Stomach smooth muscle (tissue), 2 donors: ENCODE results near the gene GYS2.

Experiments used
- H3K27ac ChIP-seq: one replicate; pipeline ENCODE4 v1.7.0; 2013; ENCODE audit warnings: mild to moderate bottlenecking, low read length, inconsistent platforms
- H3K27me3 ChIP-seq, 2 donors: one replicate each; pipeline ENCODE4 v1.7.0; 2013; ENCODE audit warnings: low read length in 2 of 2; ENCODE audit not compliant: insufficient read depth in 2 of 2, control insufficient read depth in 1 of 2
- H3K36me3 ChIP-seq, 2 donors: one replicate each; pipeline ENCODE4 v1.7.0; 2013; ENCODE audit warnings: low read length in 2 of 2; ENCODE audit not compliant: control insufficient read depth in 2 of 2, insufficient read depth in 2 of 2
- H3K4me1 ChIP-seq: one replicate; pipeline ENCODE4 v1.7.0; 2013; ENCODE audit warnings: low read length; ENCODE audit not compliant: control insufficient read depth, insufficient read depth
- H3K4me3 ChIP-seq, 2 donors: one replicate each; pipeline ENCODE4 v1.7.0; 2013; ENCODE audit warnings: low read length in 2 of 2
- H3K9ac ChIP-seq, 2 donors: one replicate each; pipeline ENCODE4 v1.7.0; 2013; ENCODE audit warnings: low read length in 2 of 2, mild to moderate bottlenecking in 1 of 2
- H3K9me3 ChIP-seq, 2 donors: one replicate each; pipeline ENCODE4 v1.7.0; 2013; ENCODE audit warnings: low read length in 2 of 2; ENCODE audit not compliant: control insufficient read depth in 2 of 2
- donor health status: healthy.
- donor health status: Pancreatic carcinoma.

GYS2 gene

DNA sequence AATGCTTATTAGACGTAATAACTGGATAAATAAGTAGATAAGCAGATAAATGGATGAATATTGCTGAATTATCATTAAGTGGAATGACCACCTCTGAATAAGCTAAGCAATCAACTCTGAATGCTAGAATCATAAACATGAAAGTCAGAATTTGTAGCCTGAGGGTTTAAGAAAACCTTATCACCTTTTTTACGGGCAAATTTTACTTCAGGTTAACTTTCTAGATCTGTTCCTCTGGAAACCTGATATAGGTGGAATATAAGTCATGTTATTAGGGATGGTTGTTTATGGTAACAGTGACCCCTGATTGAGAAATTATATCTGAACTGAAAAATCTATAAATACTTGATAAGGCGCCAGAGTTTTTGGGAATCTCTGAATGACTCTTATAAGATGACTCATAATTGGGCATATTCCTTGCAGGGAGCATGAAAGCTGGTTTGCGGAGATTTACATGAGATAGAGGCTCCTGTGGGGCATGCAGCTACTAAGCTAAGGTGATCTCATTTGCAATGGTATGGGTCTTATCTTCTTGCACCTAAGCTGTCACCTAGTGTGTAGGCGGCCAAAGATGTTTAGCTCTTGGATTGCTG is 66.5 kb downstream of the GYS2 start:
- no peaks in the 10 kb centered on the region for H3K36me3 ChIP-seq
- H3K9me3 ChIP-seq, result no peaks in the 10 kb centered on the region
- H3K27ac ChIP-seq, result no peak overlapping the region
- H3K4me1 ChIP-seq, result no peaks in the 10 kb centered on the region
- H3K9ac ChIP-seq, result no peak overlapping the region
- H3K4me3 ChIP-seq, result no peak overlapping the region
- H3K27me3 ChIP-seq, result no peaks in the 10 kb centered on the region

DNA sequence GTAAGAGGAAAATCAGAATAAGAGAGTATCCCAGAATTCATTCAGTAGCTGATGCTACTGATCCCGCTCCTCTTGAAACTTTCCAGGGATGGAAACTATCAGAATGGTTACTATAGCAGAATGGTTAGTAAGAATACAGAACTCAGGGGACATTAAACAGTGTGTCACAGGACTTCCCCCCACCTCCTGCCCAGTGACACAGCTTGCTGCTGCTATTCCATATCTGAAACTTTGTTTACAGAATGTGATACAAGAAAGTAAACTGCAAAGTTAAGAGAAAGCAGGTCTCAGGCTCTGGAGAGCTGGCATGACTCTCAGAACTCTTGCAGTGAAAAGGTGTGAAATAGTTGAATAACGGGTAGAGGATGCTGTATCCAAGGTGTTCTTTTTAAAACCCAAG is 75.2 kb downstream of the GYS2 start:
- Histone ChIP-seq H3K27ac (peak overlapping the region; percentile 59), H3K4me3 (peak overlapping the region; percentile 18 to 24), H3K9me3 (no peaks in the 10 kb centered on the region), H3K4me1 (peaks cover 5% of the 10 kb centered on the region), H3K27me3 (no peaks in the 10 kb centered on the region), H3K36me3 (no peaks in the 10 kb centered on the region), H3K9ac (no peak overlapping the region)

DNA sequence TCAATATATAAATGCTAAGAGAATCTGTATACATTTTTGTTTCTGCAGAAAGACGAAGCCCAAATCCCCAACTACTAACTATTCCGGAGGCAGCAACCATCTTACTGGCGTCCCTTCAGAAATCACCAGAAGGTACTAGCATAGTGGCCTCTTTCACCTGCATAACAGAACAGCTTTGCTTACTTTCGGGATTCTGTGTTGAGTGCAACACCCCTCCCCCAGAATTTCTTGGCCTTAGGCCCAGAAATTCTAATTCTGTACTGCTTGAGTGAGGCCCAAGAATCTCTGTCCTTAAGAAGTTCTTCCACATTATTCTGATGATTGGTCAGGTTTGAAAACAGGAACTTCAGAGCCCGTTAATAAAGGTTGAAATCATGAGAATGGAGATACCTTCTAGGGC is 75.7 kb downstream of the GYS2 start:
- no peaks in the 10 kb centered on the region for H3K9me3 ChIP-seq
- no peaks in the 10 kb centered on the region for H3K36me3 ChIP-seq
- H3K9ac ChIP-seq, result no peak overlapping the region
- H3K4me1 ChIP-seq, result peaks cover 5% of the 10 kb centered on the region
- H3K4me3 ChIP-seq, result peak overlapping the region in 1 of 2 donors; percentile 24
- H3K27ac ChIP-seq, result peak overlapping the region; percentile 59
- H3K27me3 ChIP-seq, result no peaks in the 10 kb centered on the region

DNA sequence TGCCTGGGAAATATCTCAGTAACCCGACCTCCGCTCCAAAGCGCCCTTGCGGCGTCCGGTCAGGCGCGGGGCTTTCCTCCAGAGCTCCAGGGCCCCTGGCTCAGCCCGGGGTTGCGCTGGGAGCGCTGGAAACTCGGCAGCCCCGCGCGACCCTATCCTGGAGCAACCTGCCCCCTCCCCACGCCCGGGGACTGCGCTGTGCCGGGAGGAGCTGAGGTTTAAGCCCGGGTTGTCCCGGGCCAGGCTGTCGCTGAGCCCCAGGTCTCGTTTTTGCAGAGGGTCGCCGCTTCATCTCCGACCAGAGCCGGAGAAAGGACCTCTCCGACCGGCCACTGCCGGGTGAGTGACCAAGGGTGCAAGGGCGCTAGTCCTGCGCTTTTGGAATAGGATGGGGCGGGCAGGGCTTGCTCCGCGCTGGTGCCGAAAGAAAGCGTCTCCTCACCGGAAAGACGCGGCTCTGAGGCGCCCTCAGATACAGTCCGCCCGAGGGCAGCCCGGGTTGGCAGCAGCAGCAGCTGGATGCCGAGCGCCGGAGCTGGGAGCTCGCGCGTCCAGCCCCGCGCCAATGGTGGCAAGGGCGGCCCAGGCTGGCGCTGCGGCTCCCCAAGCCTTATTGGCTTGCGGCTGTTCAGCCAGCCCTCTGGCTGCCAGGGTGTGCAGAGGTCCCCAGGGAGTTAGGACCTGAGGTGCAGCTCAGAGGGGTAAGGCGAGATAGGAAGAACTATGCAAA is 77.0 kb downstream of the GYS2 start:
- Histone ChIP-seq H3K9me3 (no peaks in the 10 kb centered on the region), H3K36me3 (no peaks in the 10 kb centered on the region), H3K27ac (peak overlapping the region; percentile 58), H3K9ac (peak overlapping the region; percentile 54 to 58), H3K4me1 (peaks cover 5% of the 10 kb centered on the region), H3K4me3 (peak overlapping the region; percentile 60 to 80), H3K27me3 (no peaks in the 10 kb centered on the region)

DNA sequence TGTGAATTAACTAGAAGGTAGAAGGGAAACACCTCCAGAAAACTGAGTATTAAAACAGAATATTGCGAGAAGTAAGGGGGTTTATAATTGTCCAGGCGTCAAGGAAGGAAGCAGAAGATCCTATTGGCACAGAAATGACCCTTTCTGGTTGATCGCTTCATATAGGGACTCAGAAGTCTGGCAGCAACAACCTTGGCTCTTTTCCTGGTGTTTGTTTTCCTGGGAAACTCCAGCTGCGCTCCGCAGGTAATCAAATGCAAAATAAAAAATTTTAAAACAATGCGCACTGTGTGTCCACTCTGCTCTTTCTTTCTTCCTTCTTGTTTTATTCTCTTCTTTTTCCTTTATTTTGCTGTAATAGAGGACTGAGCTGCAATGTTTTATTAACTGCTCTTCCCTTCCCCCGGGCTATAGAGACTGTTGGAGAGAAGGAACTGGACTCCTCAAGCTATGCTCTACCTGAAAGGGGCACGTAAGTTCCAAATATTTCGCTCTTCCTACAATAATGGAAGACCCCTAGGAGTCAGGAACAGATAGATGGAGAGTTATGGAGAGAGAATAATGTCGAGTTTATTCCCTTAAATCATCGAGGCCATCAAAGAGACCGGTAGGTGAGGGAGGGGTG is 77.8 kb downstream of the GYS2 start:
- H3K4me3 ChIP-seq, result peak overlapping the region; percentile 60 to 80
- H3K27ac ChIP-seq, result peak overlapping the region; percentile 58
- H3K4me1 ChIP-seq, result peaks cover 5% of the 10 kb centered on the region
- H3K27me3 ChIP-seq, result no peaks in the 10 kb centered on the region
- peak overlapping the region; percentile 54 to 58 for H3K9ac ChIP-seq
- H3K9me3 ChIP-seq, result no peaks in the 10 kb centered on the region
- no peaks in the 10 kb centered on the region for H3K36me3 ChIP-seq

DNA sequence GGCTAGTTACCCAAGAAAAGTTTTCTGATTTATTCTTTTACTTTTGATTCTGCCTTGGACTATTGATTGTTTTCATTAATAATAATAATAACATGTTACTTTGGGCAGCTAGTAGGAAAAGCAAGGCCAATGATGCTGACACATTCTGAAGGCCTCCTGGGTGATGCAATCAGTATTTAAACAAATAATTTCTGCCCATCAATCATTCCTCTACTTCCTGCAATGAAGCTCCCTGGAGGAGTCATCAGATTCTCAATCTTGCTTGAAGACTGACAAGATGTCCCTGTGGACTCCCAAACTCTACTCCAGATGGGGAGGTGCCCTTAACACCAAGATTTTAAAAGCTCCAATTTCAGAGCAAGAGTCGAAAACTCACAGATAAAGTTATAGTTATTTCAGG is 78.6 kb downstream of the GYS2 start, which contains the start of gene SPX:
TSS of gene SPX (plus strand) at position 244 of the 400 bp plus-strand sequence. CDS start 177 bp downstream, outside the sequence.
- H3K36me3 ChIP-seq, result no peaks in the 10 kb centered on the region
- peaks cover 5% of the 10 kb centered on the region for H3K4me1 ChIP-seq
- H3K4me3 ChIP-seq, result peak within 1 kb of the TSS; percentile 60 to 80
- peak within 1 kb of the TSS; percentile 58 for H3K27ac ChIP-seq
- no peaks in the 10 kb centered on the region for H3K9me3 ChIP-seq
- no peaks in the 10 kb centered on the region for H3K27me3 ChIP-seq
- H3K9ac ChIP-seq, result peak within 1 kb of the TSS in 1 of 2 donors; percentile 58

DNA sequence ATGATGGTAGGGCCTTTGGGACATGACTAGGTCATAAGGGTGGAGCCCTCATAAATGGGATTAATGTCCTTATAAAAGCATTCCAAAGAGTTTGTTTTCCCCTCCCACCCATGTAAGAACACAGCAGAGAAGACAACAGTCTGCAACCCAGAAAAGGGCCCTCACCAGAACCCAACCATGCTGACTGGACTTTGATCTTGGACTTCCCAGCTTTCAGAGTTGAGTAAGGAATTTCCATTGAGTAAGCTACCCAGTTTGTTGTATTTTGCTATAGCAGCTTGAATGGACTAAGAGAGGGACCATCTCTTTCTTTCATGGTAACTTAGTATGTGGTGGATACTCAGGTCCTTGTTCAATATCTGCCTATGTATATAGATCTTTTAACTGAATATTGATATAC is 81.5 kb downstream of the GYS2 start:
- Histone ChIP-seq H3K4me1 (no peaks in the 10 kb centered on the region), H3K4me3 (no peak overlapping the region), H3K27me3 (no peaks in the 10 kb centered on the region), H3K36me3 (no peaks in the 10 kb centered on the region), H3K27ac (no peak overlapping the region), H3K9me3 (no peaks in the 10 kb centered on the region), H3K9ac (no peak overlapping the region)

DNA sequence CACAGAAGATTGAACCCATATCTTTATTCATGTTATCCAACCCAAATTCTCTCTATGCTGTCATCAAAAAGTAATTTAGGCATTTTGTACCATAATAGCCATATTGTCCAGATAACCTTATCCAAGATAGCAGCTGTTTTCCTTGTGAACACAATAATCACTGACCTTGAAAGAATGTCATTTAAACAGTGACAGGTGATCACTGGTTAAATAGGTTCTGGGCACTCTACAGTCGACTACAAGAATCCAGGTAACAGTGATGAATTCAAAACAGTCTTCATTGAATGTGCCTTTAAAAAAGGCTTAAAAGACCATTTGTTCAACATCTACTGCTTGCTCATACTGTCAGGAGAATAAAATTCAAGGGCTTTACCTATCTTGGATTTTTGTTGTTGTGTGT is 83.1 kb downstream of the GYS2 start:
- Histone ChIP-seq H3K4me1 (no peaks in the 10 kb centered on the region), H3K9ac (no peak overlapping the region), H3K9me3 (no peaks in the 10 kb centered on the region), H3K4me3 (no peak overlapping the region), H3K36me3 (no peaks in the 10 kb centered on the region), H3K27ac (no peak overlapping the region), H3K27me3 (no peaks in the 10 kb centered on the region)

DNA sequence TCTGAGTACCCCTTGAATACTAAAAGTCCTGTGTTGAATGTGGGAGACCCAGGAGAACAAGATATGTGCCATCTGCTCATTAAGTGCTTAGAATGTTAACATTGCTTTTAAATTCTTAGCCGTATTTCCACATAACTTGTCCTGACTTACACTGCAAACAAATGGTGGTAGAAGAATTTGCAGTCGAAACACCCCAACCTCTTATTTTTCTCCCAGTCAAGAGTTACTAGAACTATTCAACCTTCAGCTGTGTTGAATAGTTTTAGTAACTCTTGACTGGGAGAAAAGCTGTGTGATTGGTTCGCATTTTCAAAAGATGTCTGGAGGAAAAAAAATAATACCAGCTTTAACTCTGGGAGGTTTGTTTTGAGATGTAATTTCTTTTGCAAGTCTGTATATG is 86.2 kb downstream of the GYS2 start:
- no peaks in the 10 kb centered on the region for H3K4me1 ChIP-seq
- no peaks in the 10 kb centered on the region for H3K9me3 ChIP-seq
- no peak overlapping the region for H3K27ac ChIP-seq
- no peaks in the 10 kb centered on the region for H3K27me3 ChIP-seq
- no peak overlapping the region for H3K4me3 ChIP-seq
- H3K9ac ChIP-seq, result no peak overlapping the region
- peaks cover 3 to 7% of the 10 kb centered on the region in 2 donors for H3K36me3 ChIP-seq

DNA sequence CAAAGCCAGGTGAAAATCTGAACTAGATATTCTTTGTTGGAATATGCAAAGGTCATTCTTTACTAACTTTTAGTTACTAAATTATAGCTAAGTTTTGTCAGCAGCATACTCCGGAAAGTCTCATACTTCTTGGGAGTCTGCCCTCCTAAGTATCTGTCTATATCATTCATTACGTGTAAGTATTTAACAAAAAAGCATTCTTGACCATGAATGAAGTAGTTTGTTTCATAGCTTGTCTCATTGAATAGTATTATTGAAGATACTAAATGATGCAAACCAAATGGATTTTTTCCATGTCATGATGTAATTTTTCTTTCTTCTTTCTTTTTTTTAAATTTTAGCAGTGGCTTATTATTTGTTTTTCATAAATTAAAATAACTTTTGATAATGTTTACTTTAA is 88.4 kb downstream of the GYS2 start:
- peaks cover 3 to 14% of the 10 kb centered on the region in 2 donors for H3K36me3 ChIP-seq
- H3K27ac ChIP-seq, result no peak overlapping the region
- no peak overlapping the region for H3K4me3 ChIP-seq
- no peak overlapping the region for H3K9ac ChIP-seq
- no peaks in the 10 kb centered on the region for H3K9me3 ChIP-seq
- H3K27me3 ChIP-seq, result no peaks in the 10 kb centered on the region
- H3K4me1 ChIP-seq, result no peaks in the 10 kb centered on the region

DNA sequence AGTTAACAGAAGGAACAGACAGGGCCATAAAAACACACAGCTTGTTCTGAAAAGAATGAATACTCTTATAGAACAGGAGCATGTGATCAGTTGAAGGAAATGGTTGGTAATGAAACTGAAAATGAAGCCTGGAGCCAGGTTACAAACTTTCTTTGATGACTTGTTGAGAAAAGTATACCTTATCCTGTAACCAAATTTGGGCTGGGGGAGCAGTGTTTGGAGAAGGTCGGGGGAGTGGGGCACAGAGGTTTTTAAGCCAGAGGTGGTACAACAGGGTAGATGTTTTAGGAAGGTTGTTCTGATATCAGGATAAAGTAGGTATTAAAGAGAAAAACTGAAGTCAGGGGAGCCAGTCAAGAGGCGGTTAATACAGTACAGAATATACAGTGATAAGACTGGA is 94.9 kb downstream of the GYS2 start:
- Histone ChIP-seq H3K4me1 (no peaks in the 10 kb centered on the region), H3K9ac (no peak overlapping the region), H3K9me3 (no peaks in the 10 kb centered on the region), H3K4me3 (no peak overlapping the region), H3K27me3 (no peaks in the 10 kb centered on the region), H3K27ac (no peak overlapping the region), H3K36me3 (peaks cover 0 to 7% of the 10 kb centered on the region in 2 donors)
